Activated T-cell treated with anti-CD3 and anti-CD28 coated beads for 4 hours (primary cell): ENCODE measurements around the gene ULBP3.
A peak's percentile ranks its signal among the peaks of the same experiment; 100 is the strongest.
"Not testable (repeated sequence)": the region's sequence is repeated elsewhere in the genome, so short reads cannot be mapped to it uniquely, and the experiment has no call there.

ENCODE experiments used
- DNase-seq: peaks from one replicate; pipeline ENCODE4 v3.0.0-alpha.2; 2020

The ULBP3 gene

GRCh38 chr6:150038202-150039062 is 30.5 kb downstream of the ULBP3 start:
- DNase-seq, result no peak

- no peak for DNase-seq
Observed at GRCh38 chr6:150037526-150038201, 31.3 kb downstream of the ULBP3 start.

GRCh38 chr6:150036081-150036480 is 32.8 kb downstream of the ULBP3 start:
- DNase-seq, result no peak

GRCh38 chr6:150033207-150033771 is 35.6 kb downstream of the ULBP3 start:
- no peak for DNase-seq

GRCh38 chr6:150032598-150032997 is 36.3 kb downstream of the ULBP3 start:
- DNase-seq, result no peak

GRCh38 chr6:150030611-150031010 is 38.3 kb downstream of the ULBP3 start:
- DNase-seq, result no peak

- no peak for DNase-seq
Observed at GRCh38 chr6:150029749-150030148, 39.2 kb downstream of the ULBP3 start.

- DNase-seq, result no peak
Observed at GRCh38 chr6:150029276-150029675, 39.6 kb downstream of the ULBP3 start.

GRCh38 chr6:150028799-150029198 is 40.1 kb downstream of the ULBP3 start:
- no peak for DNase-seq

- DNase-seq, result no peak
Observed at GRCh38 chr6:150027806-150028565, 40.9 kb downstream of the ULBP3 start.

- no peak for DNase-seq
Observed at GRCh38 chr6:150026976-150027805, 41.7 kb downstream of the ULBP3 start.

GRCh38 chr6:150025201-150025917 is 43.6 kb downstream of the ULBP3 start, which contains the start of gene RAET1L:
TSS of gene RAET1L (minus strand) at chr6:150025532. CDS start at chr6:150025471, 61 bp downstream.
- no peak for DNase-seq

GRCh38 chr6:150024646-150025155 is 44.2 kb downstream of the ULBP3 start:
- no peak for DNase-seq

- not testable (repeated sequence) for DNase-seq
Observed at GRCh38 chr6:150024021-150024420, 44.9 kb downstream of the ULBP3 start.

- DNase-seq, result not testable (repeated sequence)
Observed at GRCh38 chr6:150021870-150022269, 47.1 kb downstream of the ULBP3 start.

GRCh38 chr6:150018846-150019580 is 49.9 kb downstream of the ULBP3 start:
- no peak for DNase-seq

GRCh38 chr6:150017186-150017521 is 51.8 kb downstream of the ULBP3 start:
- DNase-seq, result not testable (repeated sequence)

GRCh38 chr6:150016324-150017185 is 52.4 kb downstream of the ULBP3 start:
- peak; percentile 45 for DNase-seq

- not testable (repeated sequence) for DNase-seq
Observed at GRCh38 chr6:150015281-150016001, 53.5 kb downstream of the ULBP3 start.
